Thyroid gland (tissue), 4 donors: Measurements from ENCODE around the gene TFCP2L1.
"Not testable (repeated sequence)": the region's sequence is repeated elsewhere in the genome, so short reads cannot be mapped to it uniquely, and the experiment has no call there.

Source experiments
- POLR2A ChIP-seq, 2 donors: fragments of 450-650 bp; IDR thresholded peaks; one replicate each; pipeline ENCODE4 v1.6.1; 2017; ENCODE audit warnings: antibody characterized with exemption in 2 of 2, mild to moderate bottlenecking in 2 of 2, moderate library complexity in 1 of 2
- TF ChIP-seq, protein P1 (sequence below), 6 experiments: fragments of 200-600 bp in 3 of 6; fragments of 450-650 bp in 3 of 6; sonication (generic) in 3 of 6; IDR thresholded peaks; one replicate each; pipeline ENCODE4 v1.5.1; 2016 to 2019; ENCODE audit warnings: antibody characterized with exemption in 6 of 6, mild to moderate bottlenecking in 2 of 6, inconsistent platforms in 1 of 6, moderate library complexity in 1 of 6

DNA sequence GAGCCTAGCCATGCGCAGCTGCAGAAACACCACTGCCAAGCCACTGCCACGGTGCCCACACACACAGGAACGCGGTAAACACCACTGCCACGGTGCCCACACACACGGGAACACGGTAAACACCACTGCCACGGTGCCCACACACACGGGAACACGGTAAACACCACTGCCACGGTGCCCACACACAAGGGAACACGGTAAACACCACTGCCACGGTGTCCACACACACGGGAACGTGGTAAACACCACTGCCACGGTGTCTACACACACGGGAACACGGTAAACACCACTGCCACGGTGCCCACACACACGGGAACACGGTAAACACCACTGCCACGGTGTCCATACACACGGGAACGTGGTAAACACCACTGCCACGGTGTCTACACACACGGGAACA lies 59.3 kb downstream of the TFCP2L1 start:
- TF ChIP-seq, protein P1, sequence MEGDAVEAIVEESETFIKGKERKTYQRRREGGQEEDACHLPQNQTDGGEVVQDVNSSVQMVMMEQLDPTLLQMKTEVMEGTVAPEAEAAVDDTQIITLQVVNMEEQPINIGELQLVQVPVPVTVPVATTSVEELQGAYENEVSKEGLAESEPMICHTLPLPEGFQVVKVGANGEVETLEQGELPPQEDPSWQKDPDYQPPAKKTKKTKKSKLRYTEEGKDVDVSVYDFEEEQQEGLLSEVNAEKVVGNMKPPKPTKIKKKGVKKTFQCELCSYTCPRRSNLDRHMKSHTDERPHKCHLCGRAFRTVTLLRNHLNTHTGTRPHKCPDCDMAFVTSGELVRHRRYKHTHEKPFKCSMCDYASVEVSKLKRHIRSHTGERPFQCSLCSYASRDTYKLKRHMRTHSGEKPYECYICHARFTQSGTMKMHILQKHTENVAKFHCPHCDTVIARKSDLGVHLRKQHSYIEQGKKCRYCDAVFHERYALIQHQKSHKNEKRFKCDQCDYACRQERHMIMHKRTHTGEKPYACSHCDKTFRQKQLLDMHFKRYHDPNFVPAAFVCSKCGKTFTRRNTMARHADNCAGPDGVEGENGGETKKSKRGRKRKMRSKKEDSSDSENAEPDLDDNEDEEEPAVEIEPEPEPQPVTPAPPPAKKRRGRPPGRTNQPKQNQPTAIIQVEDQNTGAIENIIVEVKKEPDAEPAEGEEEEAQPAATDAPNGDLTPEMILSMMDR (IDR thresholded peaks at IDR 0.05) = not testable (repeated sequence)
- TF ChIP-seq POLR2A (IDR thresholded peaks at IDR 0.05) = not testable (repeated sequence)
